ENCODE results near the gene LRRC3.

DNA sequence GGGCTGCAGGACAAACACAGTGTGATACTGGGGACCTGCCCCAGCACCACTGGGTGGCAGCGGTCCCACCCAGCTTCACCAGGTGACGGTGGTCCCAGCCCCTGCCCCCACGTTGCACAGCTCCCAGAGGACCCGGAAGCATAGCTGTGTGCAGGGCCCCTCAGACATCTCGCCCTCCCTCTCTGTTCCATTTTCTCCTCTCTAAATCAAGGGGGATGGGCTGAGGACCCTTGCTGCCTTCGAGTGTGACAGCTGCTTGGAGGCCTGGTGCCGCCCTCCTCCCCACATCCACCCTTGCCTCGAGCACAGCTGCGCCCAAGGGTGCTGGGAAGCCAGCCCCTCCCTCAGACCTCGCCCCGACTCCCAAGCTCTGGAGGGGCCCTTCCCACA, 16.1 kb upstream of the LRRC3 start:
- TF ChIP-seq, protein P1, sequence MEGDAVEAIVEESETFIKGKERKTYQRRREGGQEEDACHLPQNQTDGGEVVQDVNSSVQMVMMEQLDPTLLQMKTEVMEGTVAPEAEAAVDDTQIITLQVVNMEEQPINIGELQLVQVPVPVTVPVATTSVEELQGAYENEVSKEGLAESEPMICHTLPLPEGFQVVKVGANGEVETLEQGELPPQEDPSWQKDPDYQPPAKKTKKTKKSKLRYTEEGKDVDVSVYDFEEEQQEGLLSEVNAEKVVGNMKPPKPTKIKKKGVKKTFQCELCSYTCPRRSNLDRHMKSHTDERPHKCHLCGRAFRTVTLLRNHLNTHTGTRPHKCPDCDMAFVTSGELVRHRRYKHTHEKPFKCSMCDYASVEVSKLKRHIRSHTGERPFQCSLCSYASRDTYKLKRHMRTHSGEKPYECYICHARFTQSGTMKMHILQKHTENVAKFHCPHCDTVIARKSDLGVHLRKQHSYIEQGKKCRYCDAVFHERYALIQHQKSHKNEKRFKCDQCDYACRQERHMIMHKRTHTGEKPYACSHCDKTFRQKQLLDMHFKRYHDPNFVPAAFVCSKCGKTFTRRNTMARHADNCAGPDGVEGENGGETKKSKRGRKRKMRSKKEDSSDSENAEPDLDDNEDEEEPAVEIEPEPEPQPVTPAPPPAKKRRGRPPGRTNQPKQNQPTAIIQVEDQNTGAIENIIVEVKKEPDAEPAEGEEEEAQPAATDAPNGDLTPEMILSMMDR (IDR thresholded peaks at IDR 0.05) = no peak
- TF ChIP-seq POLR2A (IDR thresholded peaks at IDR 0.05) = no peak

All from adrenal gland (tissue), 5 donors.